HepG2 (cell line): ENCODE measurements around the gene SPATA25. TPM values are rescaled to one million over a fixed set of nuclear protein-coding genes. Genes with fewer than 3 reads are reported as not detected.
A peak's percentile ranks its signal among the peaks of the same experiment; 100 is the strongest.

Experiments
- ATF2 ChIP-seq: sonication (generic); formaldehyde crosslinking; IDR thresholded peaks from 2 replicates; pipeline ENCODE4 v1.4.0; 2020; ENCODE audit warnings: missing genetic modification reagents
- ATF4 ChIP-seq, 2 experiments: fragments of 450-650 bp in 1 of 2; sonication (generic) in 1 of 2; formaldehyde crosslinking; IDR thresholded peaks; 2 replicates each; pipeline versions ENCODE4 v1.5.0 to v1.8.0; 2020 to 2022; ENCODE audit warnings: mild to moderate bottlenecking in 1 of 2, missing genetic modification reagents in 1 of 2
- ERF ChIP-seq: IDR thresholded peaks from 2 replicates; pipeline ENCODE4 v1.6.1; 2018; ENCODE audit warnings: missing biosample characterization, missing genetic modification reagents
- ESRRA ChIP-seq: sonication (generic); formaldehyde crosslinking; IDR thresholded peaks from 2 replicates; pipeline ENCODE4 v1.5.1; 2020; ENCODE audit warnings: mild to moderate bottlenecking, low read depth, missing genetic modification reagents
- FOXK1 ChIP-seq: sonication (generic); formaldehyde crosslinking; IDR thresholded peaks from 2 replicates; pipeline ENCODE4 v1.4.0; 2020; ENCODE audit warnings: low read depth, missing genetic modification reagents, borderline replicate concordance
- FOXO1 ChIP-seq: sonication (generic); formaldehyde crosslinking; IDR thresholded peaks from 2 replicates; pipeline ENCODE4 v1.4.0; 2020; ENCODE audit warnings: missing genetic modification reagents
- HOXA5 ChIP-seq: sonication (generic); formaldehyde crosslinking; IDR thresholded peaks from 2 replicates; pipeline ENCODE4 v1.4.0; 2020; ENCODE audit warnings: missing genetic modification reagents
- NONO ChIP-seq, 2 experiments: fragments of 450-650 bp in 1 of 2; sonication (generic) in 1 of 2; formaldehyde crosslinking in 1 of 2; IDR thresholded peaks in 1 of 2; conservative IDR thresholded peaks in 1 of 2; 2 replicates each; pipeline versions ENCODE4 v1.6.1 to v1.8.0; 2017 to 2022; ENCODE audit warnings: mild to moderate bottlenecking in 1 of 2, missing genetic modification reagents in 1 of 2, moderate library complexity in 1 of 2
- RXRA ChIP-seq: sonication (generic); formaldehyde crosslinking; IDR thresholded peaks from 2 replicates; pipeline ENCODE4 v1.5.1; 2020; ENCODE audit warnings: missing genetic modification reagents
- TARDBP ChIP-seq: sonication (generic); formaldehyde crosslinking; IDR thresholded peaks from 2 replicates; pipeline ENCODE4 v1.8.0; 2022; ENCODE audit warnings: mild to moderate bottlenecking, missing genetic modification reagents
- TEAD2 ChIP-seq: sonication (generic); formaldehyde crosslinking; IDR thresholded peaks from 2 replicates; pipeline ENCODE4 v1.9.0; 2021; ENCODE audit warnings: missing genetic modification reagents
- ZHX1 ChIP-seq: sonication (generic); formaldehyde crosslinking; IDR thresholded peaks from 2 replicates; pipeline ENCODE4 v1.8.1; 2022; ENCODE audit warnings: low read depth, mild to moderate bottlenecking, missing genetic modification reagents
- ZNF292 ChIP-seq: sonication (generic); formaldehyde crosslinking; IDR thresholded peaks from 2 replicates; pipeline ENCODE4 v1.8.1; 2022; ENCODE audit warnings: mild to moderate bottlenecking, low read depth, missing genetic modification reagents, borderline replicate concordance
- ZNF567 ChIP-seq: sonication (generic); formaldehyde crosslinking; IDR thresholded peaks from 2 replicates; pipeline ENCODE4 v1.8.1; 2023; ENCODE audit warnings: mild to moderate bottlenecking, missing genetic modification reagents, borderline replicate concordance
- ZNF574 ChIP-seq: sonication (generic); formaldehyde crosslinking; IDR thresholded peaks from 2 replicates; pipeline ENCODE4 v1.4.0; 2020; ENCODE audit warnings: missing genetic modification reagents
- ZNF691 ChIP-seq: sonication (generic); formaldehyde crosslinking; IDR thresholded peaks from 2 replicates; pipeline ENCODE4 v1.4.0; 2020; ENCODE audit warnings: missing genetic modification reagents, low read depth, mild to moderate bottlenecking, borderline replicate concordance
- polyA plus RNA-seq, 8 experiments: library from polyadenylated mRNA; depleted of rRNA in 3 of 8; stranded (reverse) in 7 of 8; unstranded in 1 of 8; fragments of >200 nt; fragmentation: Illumina TruSeq in 4 of 8; extraction: Trizol in 4 of 8; gene quantifications; 2 replicates each; pipeline versions ENCODE4 v1.2.1 to v1.2.3, GENCODE V29; 2011 to 2016; ENCODE audit warnings: low read depth in 4 of 8, missing spikeins in 1 of 8, mixed read lengths in 1 of 8; ENCODE audit not compliant: insufficient read depth in 1 of 8
- total RNA-seq, 5 experiments: library from RNA; depleted of rRNA; stranded (reverse); fragments of >200 nt; fragmentation: Illumina TruSeq; extraction: Trizol; gene quantifications; 2 replicates each; pipeline ENCODE4 v1.2.3, GENCODE V29; 2016; ENCODE audit warnings: low read depth in 1 of 5

Gene SPATA25
- total and polyA plus RNA-seq, 2 of the 13 experiments (the other 11 are each of a cell fraction or from before 2014, with no cell fraction given), result 4.8 to 7.6 TPM

- TF ChIP-seq ZHX1 (0 out of 2 replicates have a peak, but pooled peaks have one; percentile 15), TEAD2 (no peak), FOXO1 (CRISPR knock-in tag) (0 out of 2 replicates have a peak, but pooled peaks have one; percentile 14), RXRA (no peak), ZNF574 (CRISPR knock-in tag) (0 out of 2 replicates have a peak, but pooled peaks have one; percentile 1), FOXK1 (CRISPR knock-in tag) (peak; percentile 34; the same call in 1 of the 2 replicates), ZNF691 (CRISPR knock-in tag) (0 out of 2 replicates have a peak, but pooled peaks have one; percentile 23), TARDBP (CRISPR knock-in tag) (no peak), ERF (CRISPR knock-in tag) (no peak), ATF4 (CRISPR knock-in tag; IDR thresholded peaks at IDR 0.05) (peak in 1 of 2 experiments; percentile 89; a peak in 2 of 4 replicates), HOXA5 (CRISPR knock-in tag) (peak; percentile 10; the same call in 1 of the 2 replicates), ESRRA (CRISPR knock-in tag) (no peak), ZNF567 (CRISPR knock-in tag) (no peak), ATF2 (CRISPR knock-in tag) (no peak), NONO (IDR thresholded peaks at IDR 0.05) (no peak), NONO (CRISPR knock-in tag; conservative IDR thresholded peaks at IDR 0.05) (no peak), ZNF292 (CRISPR knock-in tag) (no peak)
These were observed 33.3 kb upstream of the SPATA25 start (continued) for GRCh38 chr20:45920462-45921336.
